Loucy (cell line): ENCODE results near the gene DAPK1.

Experiments used
- CTCF ChIP-seq: fragments of 200-600 bp; sonication (generic); conservative IDR thresholded peaks from 2 replicates; pipeline ENCODE4 v1.5.1; 2014; ENCODE audit warnings: mild to moderate bottlenecking, antibody characterized with exemption, low read length
- EZH2phosphoT487 ChIP-seq: fragments of 200-600 bp; IDR thresholded peaks from 2 replicates; pipeline ENCODE4 v1.6.1; 2018; ENCODE audit warnings: antibody characterized with exemption, mild to moderate bottlenecking, moderate library complexity, borderline replicate concordance

GRCh38 chr9:87667164-87667738 lies 169.6 kb downstream of the DAPK1 start:
- TF ChIP-seq EZH2phosphoT487 (no peak), CTCF (peak; percentile 64)
